NCI-H460 (cell line): Measurements from ENCODE around the gene B3GALT4. TPM values are rescaled to one million over a fixed set of nuclear protein-coding genes. Genes with fewer than 3 reads are reported as not detected.
A peak's percentile ranks its signal among the peaks of the same experiment; 100 is the strongest.

Experiments
- DNase-seq: peaks from one replicate; pipeline ENCODE4 v3.0.0-alpha.2; 2016; ENCODE audit warnings: low read depth; ENCODE audit errors: extremely low read depth
- total RNA-seq: library from RNA; depleted of rRNA; stranded (reverse); fragments of >200 nt; shearing (Covaris generic); gene quantifications from 2 replicates; pipeline ENCODE4 v1.2.3, GENCODE V29; 2014

Gene B3GALT4
- total RNA-seq, 1 experiment from 2014 or later, result 1.8 TPM

DNA sequence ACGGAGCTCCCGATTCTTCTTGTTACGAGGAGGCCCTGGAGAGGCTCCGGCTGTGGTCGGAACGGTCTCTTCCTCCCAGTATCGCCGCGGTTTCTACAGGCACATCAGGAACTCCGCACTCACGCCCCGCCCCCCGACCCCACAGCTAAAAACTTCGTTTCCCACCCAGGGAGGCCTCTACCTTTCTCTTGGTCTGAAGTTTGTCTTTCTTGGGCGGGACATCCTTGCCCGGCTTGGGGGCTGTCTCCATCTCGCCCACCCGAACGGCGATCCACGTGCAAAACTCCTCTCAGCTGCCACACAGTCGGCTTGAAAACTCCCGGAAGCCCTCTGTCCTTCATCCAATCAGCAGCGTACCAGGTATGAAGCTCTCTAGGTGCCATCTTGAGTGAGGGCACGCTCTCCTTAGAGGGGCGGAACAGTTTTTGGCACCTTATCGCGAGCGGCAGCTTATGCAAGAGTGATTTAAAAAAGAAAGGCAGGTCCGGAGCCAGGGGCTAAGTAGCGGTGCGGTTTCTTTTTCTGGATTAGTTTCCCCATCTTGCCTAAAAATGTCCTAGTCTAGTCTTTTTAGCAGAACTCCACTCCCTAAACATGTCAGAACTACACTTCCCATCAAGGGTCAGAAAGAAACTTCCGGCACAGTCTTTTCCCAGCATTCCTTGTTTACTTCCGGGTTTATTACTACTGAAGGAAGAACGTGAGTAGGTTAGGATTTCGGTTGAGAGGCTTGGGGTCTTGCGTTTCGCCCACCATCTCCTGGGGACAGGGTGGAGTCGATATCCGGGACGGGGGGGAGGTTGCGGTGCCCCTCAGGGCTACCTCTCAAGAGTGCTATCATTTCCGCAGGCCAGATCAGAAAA, 12.2 kb downstream of the B3GALT4 start, which contains the start of the genes PFDN6 and WDR46:
Gene PFDN6 (plus strand): TSS at position 681 of the 863 bp plus-strand sequence. CDS start 256 bp downstream, outside the sequence.
Gene WDR46 (minus strand): TSS at position 319 of the 863 bp plus-strand sequence. CDS start 69 bp downstream, at position 250.
- DNase-seq, result peak; percentile 73

DNA sequence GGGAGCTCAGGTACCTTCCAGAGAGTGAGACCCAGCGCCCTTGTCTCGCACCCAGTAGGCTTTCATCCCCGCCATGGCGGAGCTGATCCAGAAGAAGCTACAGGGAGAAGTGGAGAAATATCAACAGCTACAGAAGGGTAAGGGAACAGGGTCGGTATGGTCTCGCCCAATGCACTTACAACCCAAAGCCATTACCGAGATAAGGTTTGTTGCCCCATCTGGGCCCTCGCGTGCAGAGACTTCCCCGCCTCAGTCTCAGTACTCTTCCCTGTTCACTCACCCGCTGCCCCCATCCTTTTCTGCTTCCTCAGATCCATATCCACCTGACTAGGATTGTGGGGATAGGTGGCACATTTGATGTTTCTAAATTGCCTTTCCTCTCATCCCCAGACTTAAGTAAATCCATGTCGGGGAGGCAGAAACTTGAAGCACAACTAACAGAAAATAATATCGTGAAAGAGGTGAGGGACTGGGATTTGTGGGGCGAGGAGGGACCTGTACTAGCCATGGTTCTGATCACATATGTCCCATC, 12.9 kb downstream of the B3GALT4 start:
- DNase-seq, result no peak

DNA sequence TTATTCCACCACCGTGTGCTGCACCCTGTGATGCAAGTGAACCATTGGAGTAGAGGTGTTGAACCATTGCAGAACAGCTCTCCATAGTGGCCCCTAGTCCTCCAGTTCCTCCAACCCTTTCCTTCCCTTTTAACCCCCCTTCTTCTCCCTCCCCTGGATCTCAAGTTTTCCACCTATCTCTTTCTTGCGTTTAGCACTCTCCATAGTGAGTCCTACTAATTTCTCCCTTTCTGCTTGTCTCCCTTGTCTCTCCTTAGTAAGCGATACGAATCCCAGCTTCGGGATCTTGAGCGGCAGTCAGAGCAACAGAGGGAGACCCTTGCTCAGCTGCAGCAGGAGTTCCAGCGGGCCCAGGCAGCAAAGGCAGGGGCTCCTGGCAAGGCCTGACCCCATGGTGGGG, 13.5 kb downstream of the B3GALT4 start:
- no peak for DNase-seq

DNA sequence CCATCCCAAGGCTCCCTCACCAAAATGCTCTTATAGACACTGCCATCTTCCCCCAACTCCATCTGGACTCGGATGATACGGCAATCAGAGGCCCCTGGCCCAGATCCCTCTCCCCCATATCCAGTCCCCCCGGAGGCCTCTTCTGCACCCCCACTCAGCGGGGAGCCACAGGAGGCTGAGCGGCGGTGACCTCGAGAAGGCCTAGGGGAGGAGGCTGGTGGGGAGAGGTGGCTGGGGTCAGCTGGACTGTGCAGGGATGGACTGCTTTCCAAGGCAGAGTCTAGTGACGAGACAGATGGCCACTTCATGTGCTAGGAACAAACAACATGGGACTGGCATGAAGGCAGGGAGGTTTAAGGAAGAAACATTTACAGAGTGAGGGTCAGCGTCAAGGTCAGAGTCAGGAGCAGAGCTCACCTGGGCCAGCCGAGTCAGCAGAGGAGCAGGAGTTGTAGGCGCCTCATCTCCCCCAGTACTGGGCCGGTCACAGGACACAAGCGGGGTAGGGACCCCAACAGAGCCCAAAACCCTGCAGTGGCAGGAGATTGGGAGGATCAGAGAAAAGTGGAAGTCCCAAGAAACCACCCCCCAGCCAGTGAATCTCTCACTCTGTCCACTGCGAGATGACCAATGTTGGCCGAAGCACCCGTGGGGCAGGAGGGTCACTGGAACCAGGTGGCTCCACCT, 16.2 kb downstream of the B3GALT4 start:
- DNase-seq, result no peak

DNA sequence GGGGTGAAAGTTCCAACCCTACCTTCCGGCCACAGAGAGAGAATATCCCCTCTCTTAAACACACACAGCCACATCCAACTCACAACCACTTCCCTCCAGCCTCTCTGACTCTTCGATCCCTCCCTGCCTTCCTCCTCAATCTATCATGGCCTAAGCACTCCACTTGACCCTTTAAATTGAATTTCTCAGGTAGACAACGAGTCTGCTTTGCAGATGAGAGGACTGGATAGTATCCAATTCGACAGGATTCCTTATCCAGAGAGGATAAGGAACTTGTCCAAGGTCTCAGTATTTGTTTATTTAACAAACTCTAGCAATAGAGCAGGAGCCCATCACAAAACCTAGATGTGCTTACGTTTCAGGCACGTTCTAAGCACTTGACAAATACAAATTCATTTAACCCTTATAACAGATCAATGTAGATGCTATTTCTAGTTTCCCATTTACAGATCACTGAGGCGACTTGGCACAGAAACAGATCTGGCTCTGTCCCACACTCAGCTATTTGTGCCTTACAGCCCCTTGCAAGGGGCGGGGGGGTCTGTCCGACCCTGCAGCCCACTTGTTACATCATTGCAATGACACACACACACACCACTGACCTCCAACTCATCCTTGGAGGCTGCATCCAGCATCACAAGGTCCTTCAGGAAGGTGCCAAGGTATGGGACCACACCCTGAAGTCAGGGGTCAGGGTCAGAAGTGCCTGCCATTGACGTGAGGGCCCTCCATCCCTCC, 17.3 kb downstream of the B3GALT4 start:
- DNase-seq, result no peak

DNA sequence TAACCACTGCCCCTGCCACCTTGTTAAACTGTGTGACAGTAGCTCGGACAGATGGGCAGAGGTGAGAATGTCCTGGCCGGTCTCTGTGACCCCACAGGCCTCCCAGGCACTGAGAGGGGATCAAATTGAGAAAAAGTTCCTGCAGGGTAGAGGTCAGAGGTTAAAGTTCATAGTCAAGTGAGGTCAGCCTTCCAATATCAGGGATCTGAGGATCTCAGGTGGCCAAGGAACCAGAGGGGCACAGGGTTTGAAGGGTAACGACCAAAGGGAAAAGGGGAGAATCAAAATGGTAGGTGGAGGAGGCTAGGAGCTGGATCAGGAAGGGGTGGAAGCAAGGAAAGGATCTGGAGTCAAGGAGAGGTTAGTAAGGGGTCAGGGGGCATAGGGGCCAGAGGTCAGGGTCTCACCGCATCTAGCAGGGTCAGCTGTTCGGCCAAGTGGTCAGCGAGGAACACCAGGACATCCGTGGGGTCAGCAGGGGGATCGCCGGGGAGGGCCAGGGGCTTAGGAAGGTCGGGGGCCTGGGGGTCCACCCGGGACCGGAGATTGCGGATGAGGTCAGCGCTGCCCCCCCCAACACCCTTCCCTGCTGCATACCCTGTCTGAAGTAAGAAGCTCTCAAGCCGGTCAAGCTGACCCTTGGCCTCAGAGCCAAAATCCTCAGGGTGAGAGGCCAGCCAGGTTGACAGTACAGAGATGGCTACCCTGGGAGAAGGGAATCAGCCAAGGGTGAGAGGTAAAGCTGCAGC, 18.9 kb downstream of the B3GALT4 start:
- no peak for DNase-seq

DNA sequence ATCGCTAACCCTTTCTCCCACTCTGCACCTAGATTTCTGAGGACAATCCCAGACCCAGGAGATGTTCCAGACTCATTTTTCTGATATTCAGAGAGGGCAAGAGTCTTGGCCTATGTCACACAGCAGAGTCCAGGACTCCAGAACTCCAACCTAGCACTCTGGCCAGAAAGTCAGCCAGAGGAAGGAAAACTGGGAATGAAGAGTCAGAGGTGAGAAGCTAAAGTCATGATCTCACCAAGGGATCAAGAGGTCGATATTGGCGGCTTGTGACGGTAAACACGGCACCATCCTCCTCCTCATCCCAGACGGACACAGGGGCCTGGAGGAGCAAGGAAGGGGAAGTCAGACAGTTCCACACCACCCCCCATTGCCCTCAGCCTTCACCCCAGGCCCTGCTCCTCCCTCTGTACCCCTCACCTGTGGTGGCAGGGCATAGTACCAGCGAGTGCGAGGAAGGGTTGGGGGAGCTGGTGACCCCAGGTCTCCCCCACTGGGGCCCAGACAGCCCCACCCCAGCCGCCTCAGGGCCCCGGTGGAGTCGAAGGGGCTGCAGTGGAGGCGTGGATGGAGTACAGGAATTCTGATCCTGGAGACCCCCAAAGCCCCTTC, 20.0 kb downstream of the B3GALT4 start:
- DNase-seq, result no peak

DNA sequence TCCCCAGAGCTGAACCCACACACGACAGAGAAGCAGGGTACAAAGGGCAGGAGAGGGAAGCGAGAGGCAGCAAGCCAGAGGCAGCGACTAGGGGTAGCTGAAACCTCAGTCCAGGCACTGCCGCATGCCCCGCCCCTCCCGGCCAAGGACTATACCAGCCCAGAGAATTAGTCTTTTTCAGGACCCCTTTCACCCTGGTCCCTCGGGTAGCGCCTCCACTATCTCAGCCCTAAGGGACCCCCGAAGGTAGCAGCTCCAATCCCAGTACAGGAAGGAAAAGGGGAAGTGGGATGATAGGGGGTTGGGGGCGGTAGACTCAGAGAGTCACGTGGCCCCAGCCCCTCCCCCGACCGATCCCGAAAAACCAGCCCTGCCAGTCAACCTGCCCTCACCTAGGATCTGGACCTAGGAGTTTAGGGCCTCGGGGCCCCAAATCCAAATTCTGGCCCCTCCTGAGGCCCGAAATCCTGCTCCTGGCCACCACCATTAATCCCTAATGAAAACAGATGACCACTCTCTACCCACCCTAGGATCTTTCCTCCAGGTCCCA, 20.6 kb downstream of the B3GALT4 start:
- no peak for DNase-seq

DNA sequence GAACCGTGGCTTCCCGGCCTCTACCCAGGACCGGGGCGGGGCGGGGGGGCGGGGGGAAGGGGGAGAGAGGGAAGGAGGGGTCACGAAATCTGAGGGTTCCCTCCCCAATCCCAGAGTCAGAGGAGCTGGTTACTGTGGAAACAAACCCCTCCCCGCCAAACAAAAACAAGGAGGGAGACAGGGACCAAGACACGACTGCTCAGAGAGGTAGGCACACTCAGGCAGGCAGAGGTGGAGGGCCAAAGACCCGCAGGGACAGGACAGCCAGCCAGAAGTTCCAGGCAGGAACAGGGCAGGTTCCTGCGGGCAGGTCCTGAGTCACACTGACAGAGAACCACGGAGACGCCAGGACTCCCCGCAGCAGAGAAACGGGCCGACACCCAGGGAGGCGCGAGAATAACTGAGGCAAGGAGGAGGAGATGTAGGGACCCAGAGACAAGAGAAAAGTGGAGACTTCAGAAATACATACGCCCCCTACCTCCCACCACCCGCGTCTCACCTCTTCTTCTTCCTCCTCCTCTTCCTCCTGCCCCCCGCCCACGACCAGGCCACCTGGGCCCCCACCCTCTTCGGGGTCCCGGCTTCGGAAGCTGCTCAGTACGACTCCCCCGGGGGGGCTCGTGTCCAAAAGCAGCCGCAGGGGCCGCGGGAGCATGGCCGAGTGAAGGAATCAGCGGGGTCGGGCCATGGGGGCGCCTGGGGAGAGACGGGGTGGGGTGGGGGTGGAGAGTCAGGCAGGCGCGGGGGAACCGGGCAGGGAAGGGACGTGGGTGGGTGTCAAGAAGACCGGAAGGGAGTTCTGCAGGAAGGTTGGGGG, 21.2 kb downstream of the B3GALT4 start:
- DNase-seq, result no peak

DNA sequence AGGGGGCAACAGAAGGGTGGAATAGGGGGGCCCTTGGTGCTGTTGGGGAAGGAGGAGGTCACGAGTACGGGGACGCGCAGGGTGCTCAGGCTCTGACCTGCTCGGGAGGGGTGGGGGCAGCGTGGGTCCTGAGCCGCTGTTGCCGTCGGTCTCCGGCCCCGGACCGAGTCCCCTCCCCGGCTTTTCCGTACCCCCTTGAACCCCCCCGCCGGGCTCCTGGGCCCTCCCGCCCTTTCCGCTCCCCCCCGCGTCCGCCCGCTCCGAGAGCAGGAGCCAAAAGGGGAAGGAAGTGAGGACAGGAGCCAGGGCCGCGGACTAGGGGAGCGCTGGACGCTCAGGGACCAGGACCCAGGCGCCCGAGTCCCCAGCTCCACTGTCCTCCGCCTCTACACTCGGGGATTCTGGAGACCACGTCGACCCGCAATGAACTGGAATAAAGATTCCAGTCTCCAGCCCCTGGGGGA, 21.9 kb downstream of the B3GALT4 start, which contains the start of gene RGL2:
Gene RGL2 (minus strand): TSS at position 170 of the 464 bp plus-strand sequence. CDS start 332 bp downstream, outside the sequence.
- DNase-seq, result no peak

DNA sequence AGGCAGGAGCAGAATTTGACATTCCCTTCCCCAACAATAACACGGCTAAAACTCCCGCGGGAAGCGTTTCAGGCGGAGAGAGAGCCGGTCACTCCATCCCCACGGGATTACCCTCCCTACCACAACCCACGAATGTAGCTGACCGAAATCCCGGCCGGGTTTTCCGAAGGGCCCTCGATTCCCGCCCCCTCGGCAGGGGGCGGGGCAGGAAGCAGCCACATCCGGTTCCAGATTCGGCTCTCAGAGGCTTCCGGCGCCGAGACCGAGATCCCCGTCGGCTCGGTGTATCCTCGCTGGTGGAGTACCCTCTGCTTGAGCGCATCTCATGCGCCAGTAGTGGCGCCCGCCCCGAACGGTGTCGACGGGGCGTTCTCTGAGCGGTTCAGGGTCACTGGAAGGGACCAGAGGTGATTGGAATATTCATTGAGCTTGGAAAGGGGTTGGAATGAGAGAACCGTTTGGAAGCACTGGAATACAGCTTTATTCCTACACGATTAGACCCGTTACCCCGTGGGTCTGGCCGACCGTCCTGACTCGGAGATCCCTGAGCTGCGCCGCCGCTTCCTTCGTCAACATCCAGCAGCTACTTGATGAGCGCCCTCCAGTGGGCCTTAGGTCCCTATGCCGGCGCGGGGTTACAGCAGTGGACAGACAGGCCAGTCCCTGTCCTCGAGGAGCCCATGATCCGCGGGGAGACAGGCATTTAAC, 22.5 kb downstream of the B3GALT4 start:
- peak; percentile 79 for DNase-seq

DNA sequence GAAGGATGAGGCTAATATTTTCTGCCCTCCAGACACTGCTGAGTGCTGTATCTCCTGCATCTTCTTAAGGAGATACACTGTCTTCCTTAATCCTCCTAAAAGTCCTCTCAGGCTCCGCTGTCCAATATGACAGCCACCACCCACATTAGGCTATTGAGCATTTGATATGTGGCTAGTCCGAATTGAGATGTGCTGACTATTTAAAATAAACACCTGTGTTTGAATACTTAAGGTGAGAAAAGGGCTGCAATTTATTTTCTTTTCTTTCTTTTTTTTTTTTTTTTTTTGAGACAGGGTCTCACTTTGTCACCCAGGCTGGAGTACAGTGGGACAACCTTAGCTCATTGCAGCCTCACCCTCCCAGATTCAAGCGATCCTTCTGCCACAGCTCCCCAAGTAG, 25.0 kb downstream of the B3GALT4 start:
- DNase-seq, result no peak

DNA sequence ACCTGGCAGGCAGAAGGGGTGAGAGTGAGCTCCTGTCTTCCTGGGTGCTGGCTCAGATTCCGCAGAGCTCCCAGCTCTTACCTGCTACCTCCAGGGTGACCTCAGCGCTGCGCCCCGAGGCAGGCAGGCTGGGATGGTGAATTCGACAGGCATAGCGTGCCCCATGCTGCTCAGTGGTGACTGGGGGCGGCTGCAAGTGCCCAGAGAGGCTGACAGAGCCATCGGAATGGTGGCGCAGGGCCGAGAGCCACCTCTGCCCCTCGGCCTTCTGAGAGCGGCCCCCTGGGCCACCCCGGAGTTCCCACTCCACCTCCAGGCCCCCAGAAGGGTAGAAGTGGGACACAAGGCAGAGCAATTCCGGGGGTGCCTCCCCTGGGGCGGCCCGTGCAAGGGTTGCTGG, 27.3 kb downstream of the B3GALT4 start:
- DNase-seq, result no peak

DNA sequence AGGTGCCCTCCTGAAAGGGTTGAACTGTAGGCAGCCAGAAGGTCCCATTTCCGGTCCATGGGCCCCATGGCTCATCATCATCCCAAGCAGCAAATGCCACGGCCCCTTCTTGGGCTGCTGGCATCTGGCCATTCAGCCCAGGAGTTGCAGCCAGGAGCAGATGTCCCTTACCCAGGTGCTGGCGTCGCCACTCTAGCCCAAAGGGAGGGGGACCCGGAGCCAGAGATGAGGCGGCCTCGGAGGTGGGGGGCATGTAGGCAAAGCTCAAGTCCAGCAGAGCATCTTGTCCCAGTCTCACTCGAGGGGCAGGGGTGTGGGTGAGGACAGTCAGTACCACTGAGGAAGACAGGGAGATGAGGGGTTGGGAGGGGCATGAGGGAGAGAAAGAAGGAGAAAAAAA, 28.1 kb downstream of the B3GALT4 start:
- no peak for DNase-seq

DNA sequence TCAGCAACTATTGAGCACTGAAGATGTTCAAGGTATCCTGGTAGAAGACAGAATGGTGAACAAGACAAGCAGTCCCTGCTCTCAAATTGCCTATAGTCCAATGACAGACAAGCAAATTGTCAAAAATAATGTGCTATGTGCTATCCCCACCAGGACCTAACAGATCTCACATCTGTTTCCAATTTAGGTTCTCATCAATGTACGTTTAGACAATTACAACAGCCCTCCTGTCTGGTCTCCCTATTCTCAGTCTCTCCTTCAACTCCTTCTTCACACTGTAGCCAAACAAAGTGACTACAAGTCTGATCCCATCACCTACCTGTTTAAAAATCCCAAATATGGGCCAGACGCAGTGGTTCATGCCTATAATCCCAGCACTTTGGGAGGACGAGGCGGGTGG, 29.4 kb downstream of the B3GALT4 start:
- DNase-seq, result no peak

DNA sequence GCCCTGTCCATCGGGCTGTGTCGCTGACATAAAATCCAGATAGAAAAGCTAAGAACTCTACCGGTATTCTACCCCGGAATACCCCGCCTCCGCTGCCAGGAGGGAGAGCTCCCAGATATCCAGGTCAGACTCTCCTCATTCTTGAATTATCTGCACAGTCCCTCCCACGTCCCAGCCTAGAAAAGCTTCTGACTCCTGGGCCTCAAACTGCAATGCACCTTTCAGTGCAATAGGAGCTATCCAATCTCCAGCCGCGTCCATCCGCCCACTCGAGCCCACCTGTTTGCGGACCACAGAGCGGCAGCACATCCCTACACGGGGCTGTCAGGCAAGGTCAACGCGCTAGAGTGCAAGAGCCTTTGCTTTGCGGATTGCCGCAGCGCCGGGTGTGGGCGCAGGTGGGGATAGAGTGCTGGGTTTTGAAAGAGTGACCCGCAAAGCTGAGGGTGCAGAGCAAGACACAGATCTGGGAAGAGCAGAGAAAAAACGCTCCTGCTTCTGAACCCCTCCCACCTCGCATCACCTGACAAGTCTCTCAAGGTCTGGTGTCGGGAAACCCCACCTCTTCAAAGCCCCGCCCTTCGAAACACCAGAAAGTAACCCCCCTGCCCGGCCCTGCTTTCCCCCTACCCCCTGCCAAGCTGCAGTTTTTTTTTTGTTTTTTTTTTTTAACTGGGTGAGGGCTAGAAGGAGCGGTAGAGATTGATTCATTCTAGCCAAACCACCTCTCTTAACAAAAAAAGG, 35.6 kb downstream of the B3GALT4 start:
- DNase-seq, result no peak
